Neuron (in vitro differentiated cells): ENCODE results near the gene PDE10A.

ENCODE experiments used
- H2AFZ ChIP-seq: one replicate; pipeline ENCODE4 v1.6.1; 2013; ENCODE audit warnings: low read depth, mild to moderate bottlenecking, inconsistent platforms, low read length, moderate library complexity
- H3K27me3 ChIP-seq: one replicate; pipeline ENCODE4 v1.6.1; 2013; ENCODE audit warnings: low read length; ENCODE audit not compliant: insufficient read depth
- H3K36me3 ChIP-seq: one replicate; pipeline ENCODE4 v1.6.1; 2013; ENCODE audit warnings: low read length; ENCODE audit not compliant: insufficient read depth
- H3K4me1 ChIP-seq: one replicate; pipeline ENCODE4 v1.6.1; 2013; ENCODE audit warnings: low read length; ENCODE audit not compliant: insufficient read depth
- H3K4me3 ChIP-seq: 2 replicates; pipeline ENCODE4 v1.5.1; 2013; ENCODE audit warnings: mild to moderate bottlenecking, low read length, moderate library complexity
- H3K9me3 ChIP-seq: one replicate; pipeline ENCODE4 v1.6.1; 2013; ENCODE audit warnings: low read length

PDE10A gene

DNA sequence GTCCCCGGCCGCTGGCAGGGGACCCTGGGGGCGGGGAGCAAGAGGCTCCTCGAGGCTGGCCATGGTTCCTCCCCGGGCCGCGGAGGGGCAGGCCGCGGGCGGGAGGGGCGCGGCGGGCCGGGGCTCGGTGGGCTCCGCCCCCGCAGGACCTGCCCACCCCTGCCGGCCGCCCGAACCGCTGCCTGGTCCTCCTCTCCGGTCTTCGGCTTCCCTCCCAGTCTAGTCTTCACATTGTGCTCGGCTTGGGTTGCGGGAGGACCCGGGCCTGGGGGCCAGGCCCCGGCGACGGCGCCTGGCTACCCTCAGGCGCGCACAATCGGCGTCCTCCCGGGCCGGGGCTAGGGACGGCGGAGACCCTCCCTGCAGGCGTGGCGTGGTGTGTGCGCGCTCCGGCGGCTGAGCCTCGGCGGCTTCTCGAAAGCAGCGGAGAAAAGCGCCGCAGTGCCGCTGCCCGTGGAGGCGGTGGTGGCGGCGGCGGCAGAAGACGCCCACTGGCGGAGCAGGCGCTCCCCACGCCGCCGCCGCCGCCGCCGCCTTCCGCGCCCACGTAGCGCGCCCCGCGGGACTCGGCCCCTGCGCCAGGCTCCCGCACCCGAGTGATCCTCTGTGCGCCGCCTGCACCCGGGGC, at the start of gene PDE10A:
PDE10A (minus strand) TSS at position 493 of the 628 bp plus-strand sequence; CDS start at position 63, 430 bp downstream.
- H3K27me3 ChIP-seq = peaks cover 5% of the 10 kb centered on the region
- H3K4me3 ChIP-seq = peak within 1 kb of the TSS; percentile 83
- no peaks in the 10 kb centered on the region for H3K9me3 ChIP-seq
- peak within 1 kb of the TSS; percentile 33 for H2AFZ ChIP-seq
- peaks cover 33% of the 10 kb centered on the region for H3K4me1 ChIP-seq
- peaks cover 3% of the 10 kb centered on the region for H3K36me3 ChIP-seq

DNA sequence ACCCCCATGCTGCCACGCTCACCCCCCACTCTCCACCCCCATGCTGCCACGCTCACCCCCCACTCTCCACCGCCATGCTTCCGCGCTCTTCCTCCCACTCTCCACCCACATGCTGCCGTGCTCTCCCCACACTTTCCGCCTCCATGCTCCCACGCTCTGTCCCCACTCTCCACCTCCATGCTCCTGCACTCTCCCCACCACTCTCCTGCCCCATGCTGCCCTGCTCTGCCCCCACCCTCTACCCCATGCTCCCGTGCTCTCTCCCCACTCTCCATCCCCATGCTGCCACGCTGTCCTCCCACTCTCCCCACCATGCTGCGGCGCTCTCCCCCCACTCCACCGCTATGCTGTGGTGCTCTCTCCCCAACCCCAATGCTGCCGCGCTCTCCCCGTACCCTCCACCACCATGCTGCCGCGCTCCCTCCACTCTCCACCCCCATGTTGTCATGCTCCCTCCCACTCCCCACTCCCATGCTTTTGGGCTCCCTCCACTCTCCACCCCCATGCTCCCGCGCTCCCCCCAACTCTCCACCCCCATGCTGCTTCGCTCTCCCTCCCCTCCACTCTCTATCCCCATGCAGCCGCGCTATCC, 46.0 kb upstream of the PDE10A start:
- Histone ChIP-seq H2AFZ (no peak overlapping the region), H3K9me3 (no peaks in the 10 kb centered on the region), H3K27me3 (no peaks in the 10 kb centered on the region), H3K4me3 (no peak overlapping the region), H3K4me1 (peaks cover 2% of the 10 kb centered on the region), H3K36me3 (no peaks in the 10 kb centered on the region)

GRCh38 chr6:165707067-165707853, 44.2 kb upstream of the PDE10A start:
- H3K27me3 ChIP-seq = no peaks in the 10 kb centered on the region
- no peak overlapping the region for H2AFZ ChIP-seq
- H3K4me3 ChIP-seq = no peak overlapping the region
- H3K4me1 ChIP-seq = peaks cover 6% of the 10 kb centered on the region
- no peaks in the 10 kb centered on the region for H3K36me3 ChIP-seq
- H3K9me3 ChIP-seq = no peaks in the 10 kb centered on the region

DNA sequence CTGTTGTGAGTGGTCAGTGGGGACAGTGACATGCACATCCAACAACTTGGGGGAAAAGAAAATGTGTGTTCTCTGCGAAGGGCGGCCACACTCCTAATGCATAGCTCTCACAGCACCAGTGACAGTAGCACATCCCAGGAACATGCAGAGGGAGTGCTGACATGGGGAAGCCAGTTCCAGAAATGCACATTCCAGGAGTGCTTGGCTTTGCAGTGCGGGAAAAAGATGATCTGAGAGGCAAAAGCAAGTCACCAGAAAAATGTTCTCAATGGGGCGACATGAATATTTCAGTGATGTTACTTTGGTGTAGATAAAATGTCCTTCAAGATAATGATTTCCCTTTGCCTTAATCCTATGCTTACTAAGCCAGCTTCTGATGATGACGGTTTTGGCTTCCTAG, 42.9 kb upstream of the PDE10A start:
- no peaks in the 10 kb centered on the region for H3K36me3 ChIP-seq
- peaks cover 6% of the 10 kb centered on the region for H3K4me1 ChIP-seq
- no peaks in the 10 kb centered on the region for H3K9me3 ChIP-seq
- no peaks in the 10 kb centered on the region for H3K27me3 ChIP-seq
- no peak overlapping the region for H3K4me3 ChIP-seq
- no peak overlapping the region for H2AFZ ChIP-seq

DNA sequence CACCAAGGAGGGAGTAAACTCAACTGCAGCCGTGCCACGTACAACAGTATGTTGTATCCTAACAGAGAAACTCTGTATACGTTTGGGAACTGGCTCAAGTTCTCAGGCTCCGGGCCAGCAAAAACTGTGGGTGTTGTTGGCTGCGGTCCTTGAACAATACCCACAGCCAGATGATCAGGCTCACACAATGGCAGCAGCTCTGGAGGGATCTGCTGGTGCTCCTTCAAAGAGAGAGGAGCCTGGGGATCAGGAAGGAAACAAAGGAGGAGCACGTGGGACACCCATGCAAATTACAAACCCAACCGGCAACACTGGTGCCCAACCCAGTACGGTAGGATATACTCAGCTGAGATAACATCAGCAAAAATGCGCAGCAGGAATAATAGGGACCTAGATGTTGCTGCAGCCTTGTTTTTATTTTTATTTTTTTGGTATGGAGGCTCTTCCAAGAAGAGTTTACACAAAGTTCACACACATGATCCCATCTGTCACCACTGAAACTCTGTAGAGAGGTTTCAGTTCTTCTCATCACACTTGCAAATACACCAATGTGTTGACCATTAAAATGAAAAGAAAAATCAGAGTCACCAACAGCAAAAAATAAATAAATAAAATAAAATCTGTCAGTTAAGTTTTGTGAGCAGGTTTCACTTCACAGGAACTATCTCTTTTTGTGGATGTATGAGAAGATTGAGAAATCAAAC, 41.2 kb upstream of the PDE10A start:
- no peak overlapping the region for H2AFZ ChIP-seq
- H3K36me3 ChIP-seq = no peaks in the 10 kb centered on the region
- no peaks in the 10 kb centered on the region for H3K9me3 ChIP-seq
- peaks cover 6% of the 10 kb centered on the region for H3K4me1 ChIP-seq
- no peak overlapping the region for H3K4me3 ChIP-seq
- H3K27me3 ChIP-seq = no peaks in the 10 kb centered on the region

DNA sequence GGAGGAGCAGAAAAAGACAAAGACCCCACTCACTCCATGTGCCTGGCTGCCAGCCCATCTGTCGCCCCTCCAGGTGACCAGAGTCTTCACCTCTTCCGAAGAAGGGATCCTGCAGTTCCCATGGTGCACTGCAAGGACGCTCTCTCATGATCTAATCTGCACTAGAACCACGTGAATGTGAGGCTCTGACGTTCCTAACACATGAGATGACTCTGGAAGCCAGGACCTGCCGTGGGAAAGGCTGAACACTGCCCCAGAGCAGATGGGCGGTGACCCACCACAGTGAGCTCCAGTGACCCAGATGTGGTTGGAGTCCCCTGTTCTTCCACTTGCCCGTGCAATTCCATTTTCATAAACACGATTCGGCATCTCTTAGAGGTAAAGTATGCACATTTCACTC, 39.6 kb upstream of the PDE10A start:
- peaks cover 6% of the 10 kb centered on the region for H3K4me1 ChIP-seq
- H3K27me3 ChIP-seq = no peaks in the 10 kb centered on the region
- no peaks in the 10 kb centered on the region for H3K9me3 ChIP-seq
- H2AFZ ChIP-seq = no peak overlapping the region
- H3K36me3 ChIP-seq = no peaks in the 10 kb centered on the region
- H3K4me3 ChIP-seq = no peak overlapping the region

DNA sequence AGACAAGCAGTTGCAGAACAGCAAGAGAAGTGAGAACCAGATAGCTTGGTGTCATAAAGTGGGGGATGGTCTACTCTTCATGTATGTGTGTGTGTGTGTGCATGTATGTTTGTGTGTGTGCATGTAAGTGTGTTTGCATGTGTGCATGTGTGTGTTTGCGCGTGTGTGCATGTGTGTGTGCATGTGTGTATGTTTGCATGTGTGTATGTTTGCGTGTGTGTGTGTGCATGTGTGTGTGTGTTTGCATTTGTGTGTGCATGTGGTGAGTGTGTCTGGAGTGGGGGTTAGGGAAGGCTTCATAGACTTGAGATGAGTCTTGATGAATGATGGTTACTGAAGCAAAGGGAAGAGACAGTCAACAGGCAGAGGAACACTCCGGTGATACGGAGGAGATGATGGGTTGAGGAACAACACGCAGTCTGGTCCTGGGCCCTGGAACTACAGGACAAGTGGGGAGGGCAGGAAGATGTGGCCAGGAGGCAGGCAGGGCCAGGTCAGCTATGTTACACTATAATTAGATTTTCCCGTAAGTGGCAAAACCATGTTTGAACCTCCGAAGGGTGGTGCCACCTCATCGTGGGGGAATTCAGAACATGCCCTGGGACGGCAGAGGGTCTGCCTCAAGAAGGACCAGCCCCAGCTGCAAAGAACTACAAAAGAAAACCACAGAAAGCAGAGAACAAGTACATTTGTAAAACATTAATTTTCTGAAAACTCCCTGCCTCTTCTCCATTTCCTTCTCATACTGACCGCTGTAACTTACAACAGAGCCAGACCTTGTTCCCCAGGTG, 38.7 kb upstream of the PDE10A start:
- peaks cover 6% of the 10 kb centered on the region for H3K4me1 ChIP-seq
- H3K9me3 ChIP-seq = no peaks in the 10 kb centered on the region
- H3K36me3 ChIP-seq = no peaks in the 10 kb centered on the region
- H3K27me3 ChIP-seq = no peaks in the 10 kb centered on the region
- no peak overlapping the region for H2AFZ ChIP-seq
- no peak overlapping the region for H3K4me3 ChIP-seq

- Histone ChIP-seq H3K4me1 (peaks cover 6% of the 10 kb centered on the region), H2AFZ (no peak overlapping the region), H3K36me3 (no peaks in the 10 kb centered on the region), H3K4me3 (no peak overlapping the region), H3K9me3 (no peaks in the 10 kb centered on the region), H3K27me3 (no peaks in the 10 kb centered on the region)
Observed at GRCh38 chr6:165701005-165701404, 38.0 kb upstream of the PDE10A start.

DNA sequence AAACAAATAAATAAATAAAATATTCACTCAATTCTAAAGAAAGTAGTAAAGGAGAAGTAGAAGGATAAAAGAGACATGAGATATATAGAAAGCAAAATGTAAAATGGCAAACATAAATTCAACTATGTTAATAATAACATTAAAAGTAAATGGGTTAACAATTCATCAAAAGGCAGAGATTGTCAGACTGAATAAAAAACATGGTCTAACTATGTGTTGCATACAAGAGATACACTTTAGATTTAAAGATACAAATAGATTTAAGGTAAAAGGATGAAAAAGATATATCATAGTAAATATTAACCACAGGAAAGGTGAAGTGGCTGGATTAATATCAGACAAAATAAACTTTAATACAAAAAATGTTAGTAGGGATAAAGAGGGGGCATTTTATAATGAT, 35.8 kb upstream of the PDE10A start:
- H3K4me1 ChIP-seq = peaks cover 2% of the 10 kb centered on the region
- no peak overlapping the region for H3K4me3 ChIP-seq
- no peak overlapping the region for H2AFZ ChIP-seq
- H3K36me3 ChIP-seq = no peaks in the 10 kb centered on the region
- no peaks in the 10 kb centered on the region for H3K27me3 ChIP-seq
- H3K9me3 ChIP-seq = no peaks in the 10 kb centered on the region

DNA sequence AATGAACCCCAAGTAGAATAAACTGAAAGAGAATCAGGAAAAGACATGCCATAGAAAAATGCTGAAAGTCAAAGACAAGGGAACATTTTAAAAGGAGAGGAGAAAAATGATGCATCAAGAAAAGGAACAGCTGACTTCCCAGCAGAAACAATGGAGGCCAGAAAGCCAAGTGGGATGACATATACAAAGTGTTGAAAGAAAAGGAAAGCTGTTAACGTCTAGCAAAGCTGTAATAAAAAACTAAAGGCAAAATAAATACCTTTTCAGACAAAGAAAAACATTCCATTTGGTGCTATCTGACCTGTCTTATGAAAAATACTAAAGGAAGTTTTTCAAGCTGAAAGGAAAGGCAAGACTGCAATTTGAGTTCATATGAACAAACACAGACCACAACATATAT, 34.1 kb upstream of the PDE10A start:
- Histone ChIP-seq H3K9me3 (no peaks in the 10 kb centered on the region), H3K4me1 (no peaks in the 10 kb centered on the region), H2AFZ (no peak overlapping the region), H3K27me3 (no peaks in the 10 kb centered on the region), H3K36me3 (no peaks in the 10 kb centered on the region), H3K4me3 (no peak overlapping the region)

DNA sequence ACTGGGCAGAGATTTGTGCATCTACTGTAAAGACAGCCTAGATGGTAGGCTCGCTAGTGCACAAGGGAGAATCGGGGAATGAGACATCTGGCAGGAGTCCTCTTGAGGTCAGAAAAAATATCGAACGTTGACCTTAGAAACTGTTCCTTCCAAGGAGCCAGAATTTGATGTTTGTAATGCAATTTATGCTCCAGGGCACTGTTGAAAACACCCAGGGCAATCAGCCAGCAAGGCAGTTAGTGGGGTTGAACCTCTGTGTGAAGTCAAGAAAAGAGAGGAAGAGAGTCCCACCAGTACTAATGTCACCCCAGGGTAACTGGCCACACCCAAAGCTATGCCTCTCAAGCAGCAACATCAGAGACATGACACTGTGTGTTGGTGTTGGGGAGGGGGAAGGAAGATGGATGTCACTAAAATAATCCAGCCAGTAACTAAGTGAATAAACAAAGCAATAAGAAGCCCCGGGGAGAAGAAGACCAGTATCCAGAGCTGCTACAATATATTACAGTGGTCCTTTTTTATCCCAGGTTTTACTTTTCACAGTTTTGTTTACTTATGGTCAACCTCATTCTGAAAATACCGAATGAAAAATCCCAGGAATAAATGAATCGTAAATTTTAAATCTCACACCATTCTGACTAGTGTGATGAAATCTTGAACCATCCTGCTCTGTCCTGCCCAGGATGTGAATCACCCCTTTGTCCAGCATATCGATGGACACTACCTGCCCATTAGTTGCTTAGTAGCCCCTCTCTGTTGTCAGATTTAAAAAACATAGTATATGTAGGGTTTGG, 32.9 kb upstream of the PDE10A start:
- H3K36me3 ChIP-seq = no peaks in the 10 kb centered on the region
- H3K4me1 ChIP-seq = no peaks in the 10 kb centered on the region
- H2AFZ ChIP-seq = no peak overlapping the region
- no peaks in the 10 kb centered on the region for H3K9me3 ChIP-seq
- H3K27me3 ChIP-seq = no peaks in the 10 kb centered on the region
- H3K4me3 ChIP-seq = no peak overlapping the region

- Histone ChIP-seq H3K27me3 (no peaks in the 10 kb centered on the region), H3K36me3 (no peaks in the 10 kb centered on the region), H3K4me1 (no peaks in the 10 kb centered on the region), H2AFZ (no peak overlapping the region), H3K9me3 (no peaks in the 10 kb centered on the region), H3K4me3 (no peak overlapping the region)
Observed at GRCh38 chr6:165694296-165694695, 31.3 kb upstream of the PDE10A start.
